Measurements from ENCODE around the gene PCYT1B. TPM values are rescaled to one million over a fixed set of nuclear protein-coding genes. Genes with fewer than 3 reads are reported as not detected.

The PCYT1B gene
- total RNA-seq, 4 donors from 2014 or later: 0.16 TPM; not detected in 3

GRCh38 chrX:24563291-24564010 is 83.7 kb downstream of the PCYT1B start:
- no peak for DNase-seq
- in situ Hi-C loops (cut with MboI; ENCODE audit: low pct_ligation_motif_present in 1 of 4, low pct_unique_long_range_greater_than_20kb in 1 of 4, low sequenced_read_pairs in 3 of 4) (no loop called here), intact Hi-C loops (cut with DNase I; ENCODE audit: low total_unique reads) (no loop called here)
- 87% methylated on average over 19 of the region's 19 CpGs; no CpG with 5 or more reads in 1 of the 2 donors for WGBS, 2 donors (ENCODE audit: low coverage in 1 of 2)
- Histone ChIP-seq H3K36me3 (no peaks in the 10 kb centered on the region), H3K4me1 (no peaks in the 10 kb centered on the region), H3K27me3 (no peaks in the 10 kb centered on the region), H3K27ac (no peak overlapping the region), H3K4me3 (no peak overlapping the region), H3K9me3 (no peaks in the 10 kb centered on the region)
- no peak for TF ChIP-seq POLR2A (IDR thresholded peaks at IDR 0.05)
- no peak for TF ChIP-seq EP300 (IDR thresholded peaks at IDR 0.05; ENCODE audit: low read depth)
- TF ChIP-seq POLR2AphosphoS5 (IDR thresholded peaks at IDR 0.05): no peak
- TF ChIP-seq CTCF (IDR thresholded peaks at IDR 0.05): no peak

GRCh38 chrX:24561121-24561520 is 86.0 kb downstream of the PCYT1B start:
- Histone ChIP-seq H3K4me3 (no peak overlapping the region), H3K4me1 (no peaks in the 10 kb centered on the region), H3K9me3 (no peaks in the 10 kb centered on the region), H3K27me3 (no peaks in the 10 kb centered on the region), H3K27ac (no peak overlapping the region), H3K36me3 (no peaks in the 10 kb centered on the region)
- in situ Hi-C loops (cut with MboI; ENCODE audit: low pct_ligation_motif_present in 1 of 4, low pct_unique_long_range_greater_than_20kb in 1 of 4, low sequenced_read_pairs in 3 of 4): no loop called here
- TF ChIP-seq POLR2A (IDR thresholded peaks at IDR 0.05) (no peak), EP300 (IDR thresholded peaks at IDR 0.05; ENCODE audit: low read depth) (no peak), CTCF (IDR thresholded peaks at IDR 0.05) (peak in 1 of 5 experiments; percentile 20), POLR2AphosphoS5 (IDR thresholded peaks at IDR 0.05) (no peak)
- 50 to 80% methylated on average over 1 to 5 of the region's 5 CpGs for WGBS, 2 donors (ENCODE audit: low coverage in 1 of 2)
- DNase-seq: no peak
- intact Hi-C loops (cut with DNase I; ENCODE audit: low total_unique reads): no loop called here

GRCh38 chrX:24553011-24553410 is 94.1 kb downstream of the PCYT1B start:
- in situ Hi-C loops (cut with MboI; ENCODE audit: low pct_ligation_motif_present in 1 of 4, low pct_unique_long_range_greater_than_20kb in 1 of 4, low sequenced_read_pairs in 3 of 4): no loop called here
- no peaks in the 10 kb centered on the region for H3K9me3 ChIP-seq
- WGBS, 2 donors (ENCODE audit: low coverage in 1 of 2): 76% methylated on average over 4 of the region's 4 CpGs; no CpG with 5 or more reads in 1 of the 2 donors
- no peak overlapping the region for H3K4me3 ChIP-seq
- TF ChIP-seq EP300 (IDR thresholded peaks at IDR 0.05; ENCODE audit: low read depth): no peak
- TF ChIP-seq POLR2AphosphoS5 (IDR thresholded peaks at IDR 0.05): no peak
- no peak for TF ChIP-seq POLR2A (IDR thresholded peaks at IDR 0.05)
- TF ChIP-seq CTCF (IDR thresholded peaks at IDR 0.05): no peak
- no peak overlapping the region for H3K27ac ChIP-seq
- H3K36me3 ChIP-seq: no peaks in the 10 kb centered on the region
- H3K27me3 ChIP-seq: no peaks in the 10 kb centered on the region
- no peak for DNase-seq
- intact Hi-C loops (cut with DNase I; ENCODE audit: low total_unique reads): no loop called here
- no peaks in the 10 kb centered on the region for H3K4me1 ChIP-seq

- no peaks in the 10 kb centered on the region for H3K9me3 ChIP-seq
- 86% methylated on average over 5 of the region's 5 CpGs; no CpG with 5 or more reads in 1 of the 2 donors for WGBS, 2 donors (ENCODE audit: low coverage in 1 of 2)
- in situ Hi-C loops (cut with MboI; ENCODE audit: low pct_ligation_motif_present in 1 of 4, low pct_unique_long_range_greater_than_20kb in 1 of 4, low sequenced_read_pairs in 3 of 4): no loop called here
- no peak overlapping the region for H3K4me3 ChIP-seq
- intact Hi-C loops (cut with DNase I; ENCODE audit: low total_unique reads): no loop called here
- no peaks in the 10 kb centered on the region for H3K4me1 ChIP-seq
- no peak overlapping the region for H3K27ac ChIP-seq
- H3K27me3 ChIP-seq: no peaks in the 10 kb centered on the region
- H3K36me3 ChIP-seq: no peaks in the 10 kb centered on the region
- TF ChIP-seq CTCF (IDR thresholded peaks at IDR 0.05) (no peak), EP300 (IDR thresholded peaks at IDR 0.05; ENCODE audit: low read depth) (no peak), POLR2A (IDR thresholded peaks at IDR 0.05) (no peak), POLR2AphosphoS5 (IDR thresholded peaks at IDR 0.05) (no peak)
- DNase-seq: no peak
Observed at GRCh38 chrX:24550166-24550565, 97.0 kb downstream of the PCYT1B start.

All from transverse colon (tissue), 4 donors.